Adipose tissue (tissue), 3 donors: Measurements from ENCODE around the gene NECTIN1. TPM values are rescaled to one million over a fixed set of nuclear protein-coding genes. Genes with fewer than 3 reads are reported as not detected.

ENCODE experiments used
- H3K27ac ChIP-seq: one replicate; pipeline ENCODE4 v1.5.1; 2013; ENCODE audit warnings: low read depth, low read length
- WGBS, 3 donors: extraction: QIAGEN DNeasy Blood & Tissue Kit; methylation state at CpG; one replicate each; pipeline ENCODE4 v1.1.7; 2013; 5-methylcytosine and 5-hydroxymethylcytosine counted together
- polyA plus RNA-seq, 3 donors: library from polyadenylated mRNA; stranded (reverse); fragments of 200-250 nt; gene quantifications; one replicate each; pipeline ENCODE4 v1.2.3, GENCODE V29; 2013
- donor health status: healthy with polysubstance abuse.
- donor health status: Bipolar disorder and iron deficiency.
- donor health status: healthy.

The NECTIN1 gene
- polyA plus RNA-seq, 3 donors: 2.7 to 9.4 (median 3.9) TPM

DNA sequence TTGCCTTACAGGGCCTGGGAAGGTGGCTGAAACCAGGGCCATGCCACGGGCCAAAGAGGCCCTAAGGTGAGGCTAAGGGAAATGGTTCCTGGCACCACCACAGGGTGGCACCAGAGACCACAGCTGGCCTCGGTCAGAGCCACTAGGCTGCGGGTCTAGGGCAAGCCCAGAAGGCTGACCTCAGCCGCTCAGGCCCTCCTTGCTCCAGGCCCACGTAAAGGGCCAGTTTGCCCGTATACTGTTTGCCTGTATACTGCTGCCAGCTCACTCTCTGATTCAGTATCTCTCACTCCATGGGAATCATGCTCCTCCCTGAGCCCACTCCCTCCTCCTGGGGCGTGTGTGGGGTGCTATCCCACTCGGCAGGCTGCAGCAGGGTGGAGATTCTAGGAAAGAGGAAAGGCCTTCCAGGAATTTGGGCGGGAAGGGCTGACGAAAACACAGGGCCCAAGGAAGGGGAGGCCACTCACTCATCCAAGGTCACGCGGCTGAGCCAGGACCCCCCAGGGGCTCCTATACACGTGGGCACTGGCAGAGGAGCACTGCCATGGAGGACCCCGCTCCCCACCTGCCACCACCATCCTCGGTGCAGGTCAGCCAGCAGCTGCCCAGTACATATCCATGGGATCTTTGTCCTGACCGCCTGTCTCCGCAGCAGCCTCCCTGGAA, 62.4 kb downstream of the NECTIN1 start:
- WGBS, 3 donors: 47 to 50% (median 49%) methylated on average over 16 to 17 of the region's 17 CpGs
- H3K27ac ChIP-seq: no peak overlapping the region

DNA sequence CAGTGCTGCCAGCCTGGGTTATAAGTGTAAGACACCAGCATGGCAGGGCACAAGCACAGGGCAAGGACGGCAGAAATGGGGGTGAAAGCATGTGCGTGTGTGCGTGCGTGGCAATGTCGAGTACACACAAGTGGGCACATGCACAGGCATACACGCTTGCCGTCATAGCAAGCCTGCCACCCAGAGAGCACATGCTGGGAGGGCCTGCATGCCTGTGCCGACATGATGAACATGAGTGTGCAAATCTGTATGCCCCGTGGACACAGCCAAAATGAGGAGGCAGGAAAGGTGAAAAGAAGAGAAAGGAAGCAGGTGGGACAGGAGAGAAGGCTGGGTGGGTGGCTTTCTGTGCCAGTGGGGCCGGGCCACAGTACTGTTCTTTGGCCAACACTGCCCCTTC, 62.9 kb downstream of the NECTIN1 start:
- H3K27ac ChIP-seq: no peak overlapping the region
- 77 to 83% (median 82%) methylated on average over 10 of the region's 10 CpGs for WGBS, 3 donors

DNA sequence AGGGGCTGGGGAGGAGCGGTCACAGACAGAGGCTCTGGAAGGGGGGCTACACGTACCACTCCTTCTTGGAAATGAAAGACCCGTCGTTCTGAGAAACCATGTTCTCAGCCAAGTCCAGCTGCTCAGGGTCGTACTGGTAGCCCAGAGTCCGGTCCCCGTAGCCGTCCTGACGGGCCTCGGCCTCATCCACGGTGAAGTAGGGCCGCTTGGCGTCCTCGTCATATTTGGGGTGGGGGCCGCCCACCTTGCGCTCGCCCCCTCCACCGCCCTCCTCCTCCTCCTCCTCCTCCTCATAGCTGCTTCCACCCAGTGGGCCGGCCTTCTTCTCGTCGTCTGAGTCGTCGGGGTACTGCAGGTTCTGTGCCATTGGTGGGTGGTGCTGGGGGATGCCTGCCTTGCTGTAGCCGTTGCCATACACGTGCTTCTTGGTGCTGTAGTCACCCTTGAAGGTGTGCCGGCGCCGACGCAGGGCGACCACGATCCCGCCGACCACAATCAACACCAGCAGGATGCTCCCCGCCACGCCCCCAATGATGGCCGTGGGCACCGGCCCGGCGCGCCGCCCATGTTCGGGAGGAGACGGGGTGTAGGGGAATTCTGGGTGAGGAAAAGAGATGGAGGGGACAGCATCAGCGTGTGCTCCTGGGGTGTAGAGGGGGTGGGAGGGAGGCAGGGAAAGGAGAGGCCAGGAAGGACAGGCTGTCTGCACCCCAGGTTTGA, 64.1 kb downstream of the NECTIN1 start:
- no peak overlapping the region for H3K27ac ChIP-seq
- WGBS, 3 donors: 95% methylated on average over 44 of the region's 44 CpGs

DNA sequence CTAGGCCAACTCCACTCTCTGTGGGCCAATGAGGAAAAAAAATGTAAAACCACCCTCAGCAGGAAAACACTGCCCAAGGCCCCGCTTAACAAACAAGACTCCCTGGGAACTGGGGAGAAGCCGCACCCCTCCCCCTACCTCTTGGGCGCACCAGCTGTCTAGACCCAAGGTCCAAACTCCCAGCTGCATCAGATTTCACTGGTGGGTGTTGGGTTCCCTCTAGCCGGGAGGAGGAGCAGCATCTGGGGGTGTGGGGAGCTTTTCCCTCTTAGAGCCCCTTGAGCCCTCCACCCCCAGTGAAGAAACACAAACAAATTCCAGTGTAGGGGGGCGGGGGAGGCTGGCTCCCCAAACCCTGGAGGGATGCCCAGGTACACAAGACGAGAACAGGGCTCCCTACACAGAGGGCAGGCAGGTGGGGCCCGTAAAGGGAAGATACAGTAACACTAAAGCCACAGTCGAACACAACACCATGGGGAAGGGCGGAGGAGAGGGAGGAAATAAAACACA, 64.9 kb downstream of the NECTIN1 start:
- no peak overlapping the region for H3K27ac ChIP-seq
- 45 to 87% (median 80%) methylated on average over 9 of the region's 9 CpGs for WGBS, 3 donors

DNA sequence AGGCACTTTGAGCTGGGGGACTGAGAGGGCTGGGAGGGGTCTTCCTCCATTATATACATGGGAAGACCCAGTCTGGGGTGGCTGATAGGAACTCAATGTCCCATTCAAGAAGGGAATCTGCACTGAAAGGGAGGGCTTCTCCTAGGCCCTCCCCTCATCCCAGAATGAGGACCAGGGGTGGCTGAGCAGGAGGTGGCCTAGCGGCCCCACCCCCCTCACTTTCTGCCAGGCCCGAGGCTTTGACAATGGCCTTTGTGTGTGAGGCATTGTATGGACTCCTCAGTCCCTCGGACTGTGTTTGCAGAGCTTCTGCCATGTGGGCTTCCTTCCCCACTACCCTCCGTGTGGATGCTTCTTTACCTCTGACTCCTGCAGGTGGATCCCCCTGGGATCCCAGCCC, 65.7 kb downstream of the NECTIN1 start:
- no peak overlapping the region for H3K27ac ChIP-seq
- 61 to 90% (median 90%) methylated on average over 4 of the region's 4 CpGs for WGBS, 3 donors

DNA sequence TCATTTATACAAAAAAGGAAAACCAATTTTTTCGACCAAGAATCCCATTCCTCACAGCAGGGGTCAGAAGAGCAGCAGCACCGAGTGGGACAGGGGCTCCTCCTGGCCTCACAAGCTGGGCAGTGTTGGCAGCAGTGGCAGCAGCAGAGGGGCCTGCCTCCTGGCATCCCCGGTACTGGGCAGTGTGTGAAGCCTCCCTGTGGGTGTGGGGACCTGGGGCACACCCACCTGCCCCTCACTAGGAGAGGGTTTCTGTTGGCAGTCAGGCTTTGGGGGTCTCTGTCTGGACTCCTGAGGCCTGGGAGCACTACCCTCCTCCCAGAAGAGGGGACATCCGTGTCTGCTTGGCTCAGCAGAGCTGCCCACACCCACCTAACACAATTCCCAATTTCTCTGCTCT, 67.8 kb downstream of the NECTIN1 start:
- H3K27ac ChIP-seq: no peak overlapping the region
- 72 to 85% (median 74%) methylated on average over 4 of the region's 4 CpGs for WGBS, 3 donors

DNA sequence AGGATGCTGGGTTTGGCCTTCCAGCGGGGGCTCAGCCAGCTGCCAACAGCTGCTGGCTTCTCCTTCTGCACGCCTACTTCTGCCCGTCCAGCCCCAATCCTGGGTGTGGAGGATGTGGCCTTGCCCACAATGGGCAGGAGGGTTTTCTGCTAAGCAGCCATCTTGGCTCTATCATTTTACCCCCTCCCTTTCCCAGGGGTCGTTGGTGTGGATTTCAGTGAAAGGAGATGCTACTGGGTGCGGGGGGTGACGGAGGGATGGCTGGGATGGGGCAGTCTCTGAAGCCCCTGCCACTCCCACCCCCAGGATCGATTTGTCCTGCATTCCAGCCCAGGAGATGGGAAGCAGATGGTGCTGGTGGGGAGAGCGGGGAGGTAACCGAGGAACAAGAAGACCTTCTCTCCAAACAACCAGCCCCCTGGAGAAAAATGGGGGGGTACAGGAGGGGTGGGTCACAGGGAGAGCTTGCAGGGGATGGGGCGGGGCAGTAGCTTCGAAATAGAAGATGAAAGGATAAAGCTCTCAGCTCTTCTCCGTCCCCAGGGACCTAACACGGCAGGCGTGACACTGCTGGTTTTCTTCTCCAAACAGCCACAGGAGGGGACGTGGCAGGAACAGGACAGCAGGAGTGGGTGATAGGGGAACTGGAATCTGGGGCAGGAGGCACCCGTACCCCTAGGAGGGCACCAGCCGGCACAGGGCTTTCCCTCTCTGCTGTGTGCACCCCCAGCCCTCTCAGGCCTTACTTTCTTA, 68.9 kb downstream of the NECTIN1 start:
- H3K27ac ChIP-seq: no peak overlapping the region
- 75 to 76% (median 75%) methylated on average over 17 of the region's 17 CpGs for WGBS, 3 donors

DNA sequence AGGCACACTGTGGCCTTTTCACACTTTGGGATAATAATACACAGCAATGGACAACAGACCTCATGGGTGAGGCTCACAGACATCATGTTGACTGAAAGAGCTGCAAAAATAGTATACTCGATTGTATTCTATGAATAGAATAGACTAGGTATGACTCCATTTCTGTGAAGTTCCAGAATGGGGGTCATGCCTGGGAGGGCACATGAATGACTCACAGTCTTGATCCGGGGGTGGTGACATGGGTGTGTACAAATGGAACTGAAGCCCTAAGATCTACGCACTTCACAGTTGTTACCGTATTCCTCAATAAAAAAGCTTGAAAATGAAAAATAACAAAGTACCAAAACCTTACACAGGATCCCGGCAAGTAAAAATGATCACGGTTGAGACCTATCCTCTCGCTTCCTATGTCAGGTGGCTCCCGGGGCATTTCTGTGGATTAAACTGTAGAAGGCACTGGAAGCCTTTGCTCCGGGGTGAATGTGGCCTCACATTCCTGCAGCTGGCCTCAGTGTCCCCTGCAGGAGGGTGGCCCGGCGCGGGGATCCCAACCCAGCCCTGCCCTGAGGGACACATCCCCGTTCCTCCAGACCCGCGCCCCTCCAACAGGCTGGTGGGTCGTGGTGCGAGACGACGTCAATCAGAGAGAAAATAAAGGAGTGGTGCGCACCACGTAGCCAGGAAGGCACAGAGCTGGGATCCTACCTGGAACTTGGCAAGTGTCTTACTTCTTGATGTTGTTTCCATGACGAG, 75.9 kb downstream of the NECTIN1 start:
- no peak overlapping the region for H3K27ac ChIP-seq
- 89% methylated on average over 22 of the region's 22 CpGs for WGBS, 3 donors

DNA sequence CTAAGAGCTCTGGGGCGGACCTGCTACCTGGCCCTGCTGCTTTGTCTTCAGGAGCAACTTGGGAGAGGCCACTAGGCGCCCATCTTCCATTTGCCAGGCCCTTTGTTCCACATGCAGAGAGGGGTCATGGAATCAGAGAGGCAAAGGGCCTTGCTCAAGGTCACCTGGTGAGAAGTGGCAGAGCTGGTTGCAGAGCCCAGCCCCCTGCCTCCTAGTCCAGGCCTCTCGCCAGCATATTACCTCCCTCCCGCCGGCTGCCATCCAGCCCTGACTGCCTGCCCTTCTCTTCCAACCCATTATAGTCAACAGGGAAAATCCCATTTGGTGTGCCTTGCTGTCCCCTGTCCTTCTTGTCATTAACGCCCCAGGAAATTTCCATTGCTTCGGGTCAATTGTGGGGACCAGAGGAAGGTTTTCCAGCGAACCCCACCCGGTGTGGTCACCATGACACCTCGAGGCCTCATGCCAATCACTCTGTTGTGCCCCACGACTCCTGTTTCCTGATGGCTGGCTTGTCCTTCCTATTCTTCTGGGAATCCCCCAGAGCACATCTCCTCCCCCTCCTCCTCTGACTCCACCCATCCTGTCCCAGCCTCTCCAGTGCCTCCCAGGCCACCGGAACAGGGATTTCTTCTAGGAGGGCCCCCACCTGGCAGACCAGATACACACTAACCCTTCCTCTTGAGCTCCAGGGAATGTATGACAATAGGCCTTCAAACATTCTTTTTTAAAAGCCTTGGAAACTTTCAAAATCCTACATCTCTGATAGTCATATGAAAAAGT, 77.0 kb downstream of the NECTIN1 start:
- no peak overlapping the region for H3K27ac ChIP-seq
- 59 to 64% (median 63%) methylated on average over 12 of the region's 12 CpGs for WGBS, 3 donors

DNA sequence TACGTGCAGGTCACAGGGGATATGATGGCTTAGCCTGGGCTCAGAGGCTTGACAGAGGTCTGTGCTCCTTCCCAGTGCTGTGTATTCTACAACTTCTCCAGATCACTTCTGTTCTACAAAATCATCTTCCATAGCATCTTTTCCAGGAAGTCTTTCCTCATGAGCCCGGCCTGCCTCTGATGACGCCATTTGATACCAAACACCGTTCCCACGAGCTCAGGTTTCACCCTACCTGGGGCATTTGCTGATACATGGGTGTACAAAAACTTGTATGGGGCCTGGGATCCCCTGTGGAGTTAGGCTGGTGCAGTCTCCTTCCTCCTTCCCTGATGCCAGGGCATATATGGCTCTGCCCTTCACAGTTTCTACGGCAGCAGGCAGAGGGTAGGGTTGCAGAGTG, 78.7 kb downstream of the NECTIN1 start:
- no peak overlapping the region for H3K27ac ChIP-seq
- 70 to 80% (median 79%) methylated on average over 6 of the region's 6 CpGs for WGBS, 3 donors

DNA sequence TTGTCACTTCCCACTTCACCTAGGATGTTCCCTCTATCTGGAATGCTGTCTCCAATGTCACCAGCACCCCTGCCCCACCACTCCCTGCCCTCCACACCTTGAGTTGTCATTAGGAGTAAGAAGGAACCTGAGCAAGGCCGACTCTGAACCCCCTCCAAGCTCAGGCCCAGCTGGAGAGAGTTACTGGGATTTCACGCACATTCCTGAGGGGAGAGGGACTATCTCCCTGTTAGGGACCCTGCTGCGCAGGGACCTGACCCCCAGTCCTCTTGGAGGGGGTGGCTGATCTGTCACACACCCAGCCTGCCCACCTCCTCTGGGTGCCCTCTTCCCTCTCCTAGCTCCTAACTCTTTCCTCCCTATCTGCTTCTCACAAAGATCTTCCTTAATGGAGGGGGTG, 81.7 kb downstream of the NECTIN1 start:
- 58 to 95% (median 67%) methylated on average over 3 of the region's 3 CpGs for WGBS, 3 donors

DNA sequence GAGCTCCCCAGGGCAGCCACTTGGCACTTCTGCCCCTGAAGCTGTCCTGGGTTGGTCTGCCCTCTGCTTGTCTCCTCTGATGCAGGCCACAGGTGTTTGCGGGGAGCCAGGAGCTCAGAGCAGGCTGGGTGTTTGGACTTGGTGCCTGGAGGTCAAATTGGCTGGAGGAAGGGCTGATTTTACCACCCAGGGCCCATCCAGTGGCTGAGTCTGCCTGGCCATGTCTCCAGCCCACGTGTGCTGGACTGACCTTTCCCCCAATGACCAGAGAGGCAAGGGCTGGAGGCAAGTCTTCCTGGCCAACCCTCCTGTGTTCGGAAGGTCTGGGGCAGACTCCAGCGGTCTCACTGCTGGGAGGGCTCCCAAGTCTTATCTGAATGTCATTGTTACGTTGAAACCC, 84.0 kb downstream of the NECTIN1 start:
- 74 to 95% (median 77%) methylated on average over 4 to 5 of the region's 5 CpGs for WGBS, 3 donors
- H3K27ac ChIP-seq: no peak overlapping the region

More for the DNA sequence above, 81.7 kb downstream of the NECTIN1 start:
- no peak overlapping the region for H3K27ac ChIP-seq

DNA sequence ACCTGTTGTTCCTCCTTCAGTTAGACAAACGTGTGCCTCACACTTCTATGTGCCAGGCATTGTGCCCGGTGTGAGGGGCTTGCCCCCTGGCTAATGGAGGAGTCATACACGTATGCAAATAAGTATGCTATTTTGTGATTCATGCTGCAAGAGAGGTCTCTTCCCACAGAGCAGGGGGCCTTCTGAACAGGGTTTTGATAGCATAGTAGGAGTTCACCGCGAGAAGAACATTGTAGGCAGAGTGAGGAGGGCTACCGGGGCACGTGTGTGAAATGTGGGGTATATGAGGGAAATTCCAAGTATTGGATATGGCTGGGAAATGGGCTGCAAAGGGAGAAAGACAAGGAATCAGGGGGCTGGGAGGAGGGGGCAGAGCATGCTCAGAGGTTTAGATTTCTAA, 84.5 kb downstream of the NECTIN1 start:
- WGBS, 3 donors: 87 to 91% (median 89%) methylated on average over 7 of the region's 7 CpGs

DNA sequence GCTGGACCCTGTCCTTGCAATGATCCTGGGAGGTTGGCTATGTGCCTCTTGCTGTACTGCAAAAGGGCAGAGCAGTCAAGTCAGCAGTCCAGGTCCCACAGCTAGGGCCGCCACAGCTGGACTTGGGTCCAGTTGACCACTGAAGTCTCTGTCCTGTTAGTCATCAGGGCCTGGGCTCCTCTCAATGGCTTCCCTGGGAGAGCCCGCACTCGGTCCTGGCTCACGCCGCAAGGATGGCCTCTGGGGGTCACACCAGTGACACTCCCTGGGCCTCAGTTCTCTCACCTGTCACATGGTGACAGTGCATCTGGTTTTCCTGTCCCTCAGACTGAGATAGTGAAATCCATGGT, 85.1 kb downstream of the NECTIN1 start:
- H3K27ac ChIP-seq: no peak overlapping the region
- WGBS, 3 donors: 95 to 100% (median 96%) methylated on average over 5 of the region's 5 CpGs

More for the DNA sequence above, 84.5 kb downstream of the NECTIN1 start:
- no peak overlapping the region for H3K27ac ChIP-seq

DNA sequence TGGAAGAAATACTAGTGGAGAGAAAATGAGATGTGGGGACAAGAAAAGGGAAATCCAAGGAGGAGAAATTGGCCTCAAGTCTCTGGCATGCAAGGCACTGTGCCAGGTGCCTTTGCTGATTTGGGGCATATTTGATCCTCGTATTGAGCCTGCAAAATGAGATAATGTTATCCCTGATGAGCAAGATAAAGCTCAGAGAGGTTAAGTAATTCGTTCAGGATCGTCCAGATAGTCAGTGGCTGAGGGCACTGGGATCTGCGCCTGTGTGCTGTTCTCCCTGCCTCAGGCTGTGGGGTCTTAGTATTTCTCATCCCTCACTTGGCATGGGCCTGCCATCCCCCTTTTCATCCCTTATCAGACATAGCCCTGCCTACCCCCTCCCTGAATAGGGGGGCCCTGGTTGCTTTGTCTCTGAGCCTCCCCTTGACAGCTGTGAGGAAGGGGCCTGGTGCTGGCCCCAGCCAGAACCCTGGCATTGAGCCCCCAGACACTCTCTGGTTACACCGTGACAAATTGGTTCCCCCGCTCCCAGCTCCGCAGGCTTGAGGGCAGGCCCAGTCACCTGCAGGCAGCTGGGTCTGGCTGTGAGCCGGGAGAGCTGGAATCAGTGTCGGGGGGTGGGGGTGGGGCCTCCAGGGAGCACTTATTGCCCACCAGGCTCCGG, 85.7 kb downstream of the NECTIN1 start:
- 82 to 86% (median 85%) methylated on average over 10 of the region's 10 CpGs for WGBS, 3 donors
- H3K27ac ChIP-seq: no peak overlapping the region

DNA sequence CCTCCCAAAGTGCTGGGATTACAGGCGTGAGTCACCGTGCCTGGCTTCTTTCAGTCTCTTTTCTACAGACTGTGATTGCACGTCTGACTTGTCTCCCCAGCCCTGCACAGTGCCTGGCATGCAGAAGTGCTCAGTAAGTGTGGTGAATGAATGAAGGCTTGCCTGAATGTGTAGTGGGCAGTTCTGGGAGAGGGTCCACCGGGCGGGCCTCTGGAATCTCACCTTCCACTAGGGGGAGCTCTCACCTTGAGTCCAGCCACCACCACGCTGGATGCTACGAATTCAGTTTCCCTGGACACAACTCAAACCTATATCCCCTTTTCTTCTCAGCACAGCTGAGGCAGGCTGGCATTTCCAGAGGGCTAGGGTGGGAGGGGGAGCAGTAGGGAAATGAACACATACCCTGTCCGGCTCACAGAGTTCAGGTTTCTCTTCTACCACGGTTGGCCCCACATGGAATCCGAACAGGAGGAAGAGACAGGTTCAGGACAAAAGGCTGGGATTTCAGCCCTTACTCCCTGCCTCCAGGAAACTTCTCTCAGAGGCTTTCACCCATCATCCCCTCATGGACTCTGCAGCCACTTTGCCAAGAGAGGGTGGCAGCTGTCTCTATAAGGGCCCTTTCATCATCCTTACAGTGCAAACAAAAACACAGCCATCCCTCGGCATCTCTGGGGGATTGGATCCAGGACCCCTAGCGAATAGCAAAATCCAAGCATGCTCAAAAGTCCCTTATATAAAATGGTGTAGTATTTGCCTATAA, 86.8 kb downstream of the NECTIN1 start:
- WGBS, 3 donors: 66 to 71% (median 69%) methylated on average over 11 to 12 of the region's 12 CpGs

DNA sequence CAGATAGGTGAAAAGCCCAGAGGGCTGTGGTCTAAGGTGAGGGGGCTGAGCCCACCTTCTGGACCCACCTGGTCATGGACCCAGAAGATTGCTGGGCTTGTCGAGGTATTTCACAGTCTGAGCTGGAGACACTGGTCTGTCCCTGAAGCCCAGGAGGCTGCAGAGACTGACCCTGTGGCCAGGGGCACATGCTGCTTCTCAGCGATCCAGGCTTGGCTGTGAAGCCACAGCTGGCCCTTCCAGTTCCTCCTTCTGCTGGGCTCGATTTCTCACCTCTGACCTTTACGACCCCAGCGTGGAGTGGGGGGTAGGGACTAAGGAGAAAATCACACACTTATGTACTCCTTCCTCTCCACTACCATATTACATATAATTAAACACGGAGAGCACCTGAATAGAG, 88.5 kb downstream of the NECTIN1 start:
- H3K27ac ChIP-seq: no peak overlapping the region
- WGBS, 3 donors: 46 to 61% (median 56%) methylated on average over 6 of the region's 6 CpGs

More for the DNA sequence above, 86.8 kb downstream of the NECTIN1 start:
- no peak overlapping the region for H3K27ac ChIP-seq
